Stimulated activated naive B cell treated with anti-CD40 and anti-IgM and Interleukin-4, amounts not matched to agents 10 μg/mL and 1 μg/mL and 100 μg/mL, for 72 hours (primary cell): ENCODE measurements around the gene VPS35.

Experiments used
- ATAC-seq, 2 donors: fragments of 150-1000 bp; cut with Tn5 transposase; replicated peaks; 2 replicates each; pipeline ENCODE4 v1.10.0; 2021; ENCODE audit warnings: moderate library complexity in 1 of 2
- DNase-seq: peaks from one replicate; pipeline ENCODE4 v3.0.0; 2021
- H3K27ac Mint-ChIP-seq: one replicate; pipeline ENCODE4 v1.8.0; 2022; ENCODE audit warnings: mild to moderate bottlenecking, mixed read lengths
- H3K27me3 Mint-ChIP-seq, 2 donors: one replicate each; pipeline ENCODE4 v1.8.0; 2022; ENCODE audit warnings: mixed read lengths in 2 of 2
- H3K36me3 Mint-ChIP-seq, 2 donors: one replicate each; pipeline ENCODE4 v1.8.0; 2022; ENCODE audit warnings: mixed read lengths in 2 of 2, mild to moderate bottlenecking in 1 of 2
- H3K4me1 Mint-ChIP-seq, 2 donors: one replicate each; pipeline ENCODE4 v1.8.0; 2022; ENCODE audit warnings: mixed read lengths in 2 of 2, mild to moderate bottlenecking in 1 of 2
- H3K4me3 Mint-ChIP-seq, 2 donors: one replicate each; pipeline ENCODE4 v1.8.0; 2022; ENCODE audit warnings: mild to moderate bottlenecking in 2 of 2, mixed read lengths in 2 of 2, moderate library complexity in 1 of 2
- H3K9me3 Mint-ChIP-seq, 2 donors: one replicate each; pipeline ENCODE4 v1.8.0; 2022; ENCODE audit warnings: mixed read lengths in 2 of 2, mild to moderate bottlenecking in 1 of 2

VPS35 gene

DNA sequence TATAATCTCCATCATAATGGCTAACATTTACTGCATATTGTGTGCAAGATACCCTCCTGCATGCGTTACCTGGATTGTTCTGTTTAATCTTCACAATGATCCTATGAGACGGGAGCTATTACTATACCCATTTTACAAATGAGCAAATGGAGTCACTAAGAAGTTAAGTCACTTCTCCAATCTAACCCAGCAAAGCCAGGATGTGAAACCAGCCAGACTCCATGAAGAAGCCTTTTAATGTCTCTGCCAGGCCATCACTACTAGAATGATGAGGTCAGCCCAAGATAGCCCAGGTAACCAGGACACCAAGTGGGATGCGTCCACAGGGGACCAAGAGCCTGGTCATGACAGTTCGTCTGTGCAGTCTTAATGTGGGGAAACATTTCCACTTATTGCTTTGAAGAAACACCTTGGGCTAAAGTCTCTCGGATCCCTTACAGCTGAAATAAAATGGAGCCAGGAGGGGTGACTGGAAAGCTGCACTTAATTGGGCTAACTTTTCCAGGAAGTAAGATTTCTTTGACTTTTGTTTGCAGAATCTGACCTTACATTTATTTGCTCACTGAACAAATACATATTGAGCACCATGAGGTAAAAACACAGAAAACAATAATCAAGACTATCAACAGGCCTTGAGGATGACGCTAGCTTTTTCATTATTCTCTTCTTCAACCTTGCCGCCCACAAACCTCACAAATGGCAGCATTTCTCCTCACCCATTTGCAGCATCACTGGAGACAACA, 66.9 kb downstream of the VPS35 start:
- no peaks in the 10 kb centered on the region for H3K9me3 Mint-ChIP-seq
- H3K27ac Mint-ChIP-seq = peak overlapping the region; percentile 99
- DNase-seq (no peak), ATAC-seq (no peak)
- H3K36me3 Mint-ChIP-seq = peaks cover 3 to 4% of the 10 kb centered on the region in 2 donors
- H3K4me1 Mint-ChIP-seq = peaks cover 9 to 28% of the 10 kb centered on the region in 2 donors
- H3K27me3 Mint-ChIP-seq = no peaks in the 10 kb centered on the region
- H3K4me3 Mint-ChIP-seq = peak overlapping the region; percentile 87 to 97

DNA sequence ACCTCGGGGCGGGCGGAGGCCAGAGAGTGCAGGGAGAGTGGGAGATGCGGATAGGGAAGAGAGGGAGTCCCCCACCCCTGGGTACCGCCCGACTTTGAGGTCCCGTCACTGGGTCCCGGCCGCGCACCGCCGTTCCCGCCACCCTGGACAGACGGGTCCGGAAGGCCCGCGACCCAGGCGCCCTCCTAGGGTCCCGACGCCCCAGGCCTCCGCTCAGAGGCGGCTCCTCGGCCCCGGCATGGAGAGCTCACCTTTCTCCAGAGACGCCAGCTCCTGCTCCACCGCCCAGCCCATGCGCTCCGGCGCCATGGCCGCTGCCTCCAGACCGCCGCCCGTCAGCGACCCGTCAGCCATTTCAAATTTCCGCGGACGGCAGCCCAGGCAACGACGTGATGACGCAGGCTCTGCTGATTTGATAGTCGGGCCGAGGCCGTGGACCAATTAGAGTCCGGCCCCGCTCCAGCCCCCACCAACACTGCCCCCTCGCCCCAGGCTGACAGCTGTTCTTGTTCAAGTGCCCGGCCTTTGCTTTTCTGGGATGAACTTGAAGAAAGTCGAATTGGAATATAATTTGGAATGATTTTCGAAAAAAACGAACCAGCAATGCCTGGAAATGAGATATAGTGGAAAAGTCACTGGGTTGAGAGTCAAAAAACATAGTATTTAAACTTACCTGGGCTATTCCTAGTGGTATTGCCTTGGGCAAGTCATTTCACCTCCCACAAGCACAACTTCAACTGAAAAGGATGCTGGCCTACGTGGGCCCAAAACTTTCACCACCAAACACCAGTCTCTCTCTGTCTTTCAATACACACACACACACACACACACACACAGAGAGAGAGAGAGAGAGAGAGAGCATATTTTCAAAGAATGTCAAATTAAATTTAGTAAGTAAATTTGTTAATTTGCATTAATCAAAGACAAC, 67.7 kb downstream of the VPS35 start, which contains the start of gene SHCBP1:
Gene SHCBP1 (minus strand): TSS at position 374 of the 928 bp plus-strand sequence. CDS start 20 bp downstream, at position 354.
- peak; percentile 92 for ATAC-seq
- H3K36me3 Mint-ChIP-seq = peaks cover 4 to 6% of the 10 kb centered on the region in 2 donors
- no peaks in the 10 kb centered on the region for H3K27me3 Mint-ChIP-seq
- peaks cover 9 to 28% of the 10 kb centered on the region in 2 donors for H3K4me1 Mint-ChIP-seq
- H3K9me3 Mint-ChIP-seq = no peaks in the 10 kb centered on the region
- peak within 1 kb of the TSS; percentile 87 to 97 for H3K4me3 Mint-ChIP-seq
- DNase-seq = peak; percentile 77
- H3K27ac Mint-ChIP-seq = peak within 1 kb of the TSS; percentile 99

DNA sequence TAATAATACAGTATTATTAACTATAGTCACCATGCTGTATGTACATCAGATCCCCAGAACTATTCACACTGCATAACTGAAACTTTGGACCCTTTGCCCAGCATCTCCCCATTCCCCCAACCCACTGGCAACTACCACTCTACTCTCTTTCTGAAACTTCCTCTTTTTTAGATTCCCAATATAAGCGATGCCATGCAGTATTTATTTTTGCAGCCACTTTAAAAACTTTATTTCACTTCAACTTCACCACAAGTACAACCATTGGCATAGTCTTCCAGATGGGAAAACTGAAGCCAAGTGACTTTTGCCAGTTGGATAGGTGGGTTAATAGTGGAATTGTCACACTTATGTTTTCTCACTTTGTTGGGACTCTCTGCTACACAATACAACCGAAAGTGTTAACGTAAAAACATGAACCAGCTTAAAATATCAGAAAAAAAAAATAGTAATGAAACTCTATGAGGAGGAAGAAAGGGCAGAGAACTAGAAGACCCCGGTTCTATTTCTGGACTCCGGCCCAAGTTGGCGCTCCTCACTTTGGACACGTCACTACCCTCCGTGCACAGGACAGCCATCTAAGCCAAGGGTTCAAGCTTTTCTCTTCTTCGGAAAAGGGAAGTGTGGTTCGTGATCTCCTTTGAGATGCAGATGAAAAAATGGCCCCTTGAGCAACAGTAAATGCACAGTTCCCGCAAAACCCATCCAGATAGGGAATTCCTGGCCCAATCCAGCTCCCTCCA, 68.5 kb downstream of the VPS35 start:
- Mint-ChIP-seq H3K4me1 (peaks cover 9 to 28% of the 10 kb centered on the region in 2 donors), H3K36me3 (peaks cover 10 to 12% of the 10 kb centered on the region in 2 donors), H3K27me3 (no peaks in the 10 kb centered on the region), H3K27ac (peak overlapping the region; percentile 99), H3K4me3 (peak overlapping the region; percentile 87 to 97), H3K9me3 (no peaks in the 10 kb centered on the region)
- DNase-seq = peak; percentile 41
- ATAC-seq = peak; percentile 76 to 78

DNA sequence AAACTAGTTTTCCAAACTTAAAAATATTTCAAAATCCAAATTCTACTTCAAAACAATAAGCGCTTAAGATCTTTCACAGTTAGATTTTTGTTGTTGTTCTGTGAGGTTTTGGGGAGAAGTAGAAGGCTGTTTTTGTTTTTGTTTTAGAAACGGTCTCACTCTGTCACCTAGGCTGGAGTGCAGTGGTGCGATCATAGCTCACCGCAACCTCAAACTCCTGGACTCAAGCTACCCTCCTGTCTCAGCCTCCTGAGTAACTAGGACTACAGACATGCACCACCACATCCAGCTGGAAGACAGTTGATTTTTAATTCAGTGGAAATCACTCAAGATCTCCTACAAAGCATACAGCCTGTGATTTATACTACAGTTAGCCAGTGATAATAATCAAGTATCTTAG, 70.5 kb downstream of the VPS35 start:
- DNase-seq (no peak), ATAC-seq (no peak)
- Mint-ChIP-seq H3K9me3 (no peaks in the 10 kb centered on the region), H3K27me3 (no peaks in the 10 kb centered on the region), H3K27ac (no peak overlapping the region), H3K36me3 (peaks cover 13 to 19% of the 10 kb centered on the region in 2 donors), H3K4me3 (no peak overlapping the region), H3K4me1 (peaks cover 9 to 28% of the 10 kb centered on the region in 2 donors)

DNA sequence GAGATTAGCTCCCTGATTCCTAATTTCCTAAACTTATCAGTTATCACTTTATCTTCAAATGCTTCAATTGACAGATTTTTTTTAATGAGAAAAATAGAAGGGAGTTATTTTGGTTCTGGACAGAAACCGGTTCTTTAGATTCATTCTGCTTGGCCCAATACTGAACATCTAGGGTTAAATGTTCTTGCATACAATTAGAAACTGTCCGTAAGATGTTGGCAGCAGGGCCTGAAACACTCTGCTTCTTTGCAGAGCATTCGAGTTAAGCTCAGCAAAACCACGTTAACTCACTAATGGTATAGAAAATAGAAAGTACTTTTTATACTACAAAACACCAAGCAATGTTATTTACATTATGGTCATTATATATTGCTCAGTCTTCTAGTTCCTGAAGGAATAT, 75.0 kb downstream of the VPS35 start:
- Mint-ChIP-seq H3K27me3 (no peaks in the 10 kb centered on the region), H3K36me3 (peaks cover 18 to 19% of the 10 kb centered on the region in 2 donors), H3K27ac (no peak overlapping the region), H3K4me3 (no peak overlapping the region), H3K9me3 (no peaks in the 10 kb centered on the region), H3K4me1 (no peaks in the 10 kb centered on the region)
- no peak for ATAC-seq
- no peak for DNase-seq

DNA sequence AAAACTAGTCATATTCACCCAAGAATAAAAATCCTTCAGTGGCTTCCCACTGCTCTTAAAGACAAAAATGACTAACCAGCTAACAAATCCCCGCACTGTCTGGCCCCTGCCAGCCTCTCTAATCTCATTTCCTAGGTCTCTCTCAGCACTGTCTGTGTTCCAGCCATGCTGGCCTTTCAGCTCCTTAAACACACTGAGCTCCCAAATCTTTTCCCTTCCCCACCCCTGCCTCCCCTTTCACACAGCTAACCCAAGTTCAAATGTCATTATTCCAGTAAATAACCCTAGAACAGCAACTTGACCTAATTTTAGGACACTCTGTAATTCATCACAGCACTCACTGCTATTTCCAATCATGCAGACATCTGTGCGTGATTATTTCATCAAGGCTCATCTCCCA, 75.6 kb downstream of the VPS35 start:
- peaks cover 18 to 19% of the 10 kb centered on the region in 2 donors for H3K36me3 Mint-ChIP-seq
- H3K9me3 Mint-ChIP-seq = no peaks in the 10 kb centered on the region
- no peak for ATAC-seq
- H3K4me1 Mint-ChIP-seq = no peaks in the 10 kb centered on the region
- no peaks in the 10 kb centered on the region for H3K27me3 Mint-ChIP-seq
- no peak for DNase-seq
- no peak overlapping the region for H3K27ac Mint-ChIP-seq
- no peak overlapping the region for H3K4me3 Mint-ChIP-seq

DNA sequence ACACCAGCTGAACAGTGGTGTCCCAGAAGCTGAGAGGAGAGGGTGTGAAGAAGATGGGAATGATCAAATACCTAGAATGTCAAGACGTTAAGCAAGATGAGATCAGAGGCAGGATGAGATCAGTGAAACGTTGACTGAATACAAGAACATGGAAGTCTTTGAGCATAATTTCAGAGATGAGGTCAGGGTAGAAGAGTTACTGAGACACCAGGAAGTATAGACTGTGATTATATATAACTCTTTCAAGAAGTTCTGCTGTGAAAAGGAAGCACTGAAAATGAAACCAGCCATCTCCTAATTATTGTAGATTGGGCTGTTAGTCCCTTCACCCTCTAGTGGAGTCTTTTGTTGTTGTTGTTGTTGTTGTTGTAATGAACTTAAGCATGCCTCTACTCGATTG, 76.9 kb downstream of the VPS35 start:
- DNase-seq (no peak), ATAC-seq (peak in 1 of 2 donors; percentile 31)
- no peaks in the 10 kb centered on the region for H3K9me3 Mint-ChIP-seq
- no peaks in the 10 kb centered on the region for H3K4me1 Mint-ChIP-seq
- no peaks in the 10 kb centered on the region for H3K27me3 Mint-ChIP-seq
- peaks cover 16 to 18% of the 10 kb centered on the region in 2 donors for H3K36me3 Mint-ChIP-seq
- no peak overlapping the region for H3K27ac Mint-ChIP-seq
- H3K4me3 Mint-ChIP-seq = no peak overlapping the region

DNA sequence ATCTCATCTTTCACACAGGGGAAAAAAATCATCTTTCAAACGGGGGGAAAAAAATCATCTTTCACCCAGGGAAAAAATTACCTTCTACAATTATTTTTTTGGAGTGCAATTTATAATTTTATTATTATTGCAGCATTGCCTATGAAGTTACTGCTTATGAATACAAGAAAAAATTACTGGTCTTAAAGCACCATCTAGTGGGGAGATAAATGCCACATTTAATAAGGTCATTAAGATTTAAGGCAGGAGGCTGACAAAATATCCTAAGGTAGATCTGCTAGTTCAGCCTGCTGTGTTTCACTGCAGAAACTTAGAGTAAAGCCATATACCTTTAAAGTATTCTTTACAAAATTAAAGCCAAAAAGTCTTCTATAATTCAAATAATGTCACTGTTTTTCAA, 81.4 kb downstream of the VPS35 start:
- Mint-ChIP-seq H3K9me3 (no peaks in the 10 kb centered on the region), H3K4me3 (no peak overlapping the region), H3K27me3 (no peaks in the 10 kb centered on the region), H3K27ac (no peak overlapping the region), H3K36me3 (peaks cover 6 to 20% of the 10 kb centered on the region in 2 donors), H3K4me1 (no peaks in the 10 kb centered on the region)
- ATAC-seq (peak; percentile 52 to 57), DNase-seq (no peak)

DNA sequence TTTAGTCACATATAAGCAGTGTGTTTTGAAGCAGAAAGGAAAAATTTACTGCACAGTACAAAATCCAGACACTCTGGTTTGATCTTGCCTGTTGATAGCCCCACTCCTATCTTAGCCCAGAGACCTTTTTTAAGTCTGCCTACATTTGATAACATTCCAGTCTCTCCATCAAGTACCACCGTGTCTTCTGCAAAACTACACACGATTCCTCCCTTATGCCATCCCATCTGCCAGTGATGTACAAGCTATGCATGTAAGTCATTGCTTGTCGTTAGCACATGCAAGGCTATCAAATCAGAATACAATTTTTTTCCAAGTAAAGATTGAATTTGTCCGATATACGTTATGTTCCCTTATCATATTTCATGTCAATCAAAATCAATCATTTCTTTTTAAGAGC, 82.7 kb downstream of the VPS35 start:
- no peaks in the 10 kb centered on the region for H3K9me3 Mint-ChIP-seq
- ATAC-seq (no peak), DNase-seq (no peak)
- no peak overlapping the region for H3K27ac Mint-ChIP-seq
- no peaks in the 10 kb centered on the region for H3K4me1 Mint-ChIP-seq
- H3K4me3 Mint-ChIP-seq = no peak overlapping the region
- no peaks in the 10 kb centered on the region for H3K27me3 Mint-ChIP-seq
- H3K36me3 Mint-ChIP-seq = peaks cover 11 to 22% of the 10 kb centered on the region in 2 donors
